ENCODE results near the gene UNC13A.
A peak's percentile ranks its signal among the peaks of the same experiment; 100 is the strongest.

The UNC13A gene

DNA sequence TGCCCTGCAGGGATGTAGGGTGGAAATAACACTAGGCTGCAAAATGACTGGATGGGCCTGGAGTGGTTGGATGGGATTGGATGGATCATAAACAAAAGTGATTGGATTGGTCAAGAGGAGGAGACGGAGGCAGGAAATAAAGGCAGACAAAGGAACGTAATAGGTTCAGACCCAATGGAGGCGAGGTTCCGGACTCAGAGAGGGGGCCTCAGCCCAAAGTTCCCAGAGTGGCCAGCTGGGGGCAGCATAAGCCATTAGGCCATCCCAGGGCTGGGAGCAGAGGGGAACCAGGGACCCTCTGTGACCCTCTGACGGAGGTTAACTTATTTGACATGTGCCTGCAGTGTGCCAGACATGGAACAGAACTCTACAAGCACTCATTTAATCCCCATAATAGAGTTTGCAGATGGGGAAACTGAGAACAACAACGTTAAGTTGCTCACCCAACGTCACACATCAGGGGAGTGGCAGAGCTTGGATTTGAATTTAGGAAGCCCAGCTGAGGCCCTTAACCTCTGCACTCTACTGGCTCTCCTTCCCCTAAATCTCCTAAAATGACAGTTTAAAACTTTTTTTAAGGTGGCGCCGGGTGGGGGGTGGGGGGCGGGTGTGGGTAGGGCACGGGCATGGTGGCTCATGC, 15.8 kb upstream of the UNC13A start:
- no peak for DNase-seq

DNA sequence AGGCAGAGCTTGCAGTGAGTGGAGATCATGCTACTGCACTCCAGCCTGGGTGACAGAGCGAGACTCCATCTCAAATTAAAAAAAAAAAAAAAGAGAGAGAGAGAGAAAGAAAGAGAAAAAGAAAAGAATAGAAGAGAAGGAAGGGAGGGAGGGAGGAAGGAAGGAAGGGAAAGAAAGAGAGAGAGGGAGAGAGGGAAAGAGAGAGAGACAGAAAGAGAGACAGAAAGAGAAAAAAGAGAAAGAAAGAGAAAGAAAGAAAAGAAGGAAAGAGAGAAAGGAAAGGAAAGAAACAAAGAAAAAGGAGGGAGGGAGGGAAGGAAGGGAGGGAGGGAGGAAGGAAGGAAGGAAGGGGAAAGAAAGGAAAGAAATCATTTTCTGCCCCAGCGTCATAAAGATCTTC, 7.0 kb upstream of the UNC13A start:
- DNase-seq: no peak

DNA sequence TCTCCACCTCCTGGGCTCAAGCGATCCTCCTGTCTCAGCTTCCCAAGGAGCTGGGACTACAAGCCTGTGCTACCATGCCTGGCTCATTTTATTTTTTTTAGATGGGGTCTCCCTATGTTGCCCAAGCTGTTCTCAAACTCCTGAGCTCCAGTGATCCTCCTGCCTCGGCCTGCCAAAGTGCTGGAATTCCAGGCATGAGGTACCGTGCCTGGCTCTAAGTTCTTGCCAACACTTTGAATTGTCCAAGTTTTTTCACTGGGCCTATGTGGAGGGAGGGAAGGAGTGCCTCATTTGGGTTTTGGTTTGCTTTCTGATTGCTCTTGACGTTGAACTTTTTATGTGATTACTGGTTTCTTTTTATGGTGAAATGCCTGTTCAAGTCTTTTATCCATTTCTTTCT, 4.4 kb upstream of the UNC13A start:
- no peak for DNase-seq

DNA sequence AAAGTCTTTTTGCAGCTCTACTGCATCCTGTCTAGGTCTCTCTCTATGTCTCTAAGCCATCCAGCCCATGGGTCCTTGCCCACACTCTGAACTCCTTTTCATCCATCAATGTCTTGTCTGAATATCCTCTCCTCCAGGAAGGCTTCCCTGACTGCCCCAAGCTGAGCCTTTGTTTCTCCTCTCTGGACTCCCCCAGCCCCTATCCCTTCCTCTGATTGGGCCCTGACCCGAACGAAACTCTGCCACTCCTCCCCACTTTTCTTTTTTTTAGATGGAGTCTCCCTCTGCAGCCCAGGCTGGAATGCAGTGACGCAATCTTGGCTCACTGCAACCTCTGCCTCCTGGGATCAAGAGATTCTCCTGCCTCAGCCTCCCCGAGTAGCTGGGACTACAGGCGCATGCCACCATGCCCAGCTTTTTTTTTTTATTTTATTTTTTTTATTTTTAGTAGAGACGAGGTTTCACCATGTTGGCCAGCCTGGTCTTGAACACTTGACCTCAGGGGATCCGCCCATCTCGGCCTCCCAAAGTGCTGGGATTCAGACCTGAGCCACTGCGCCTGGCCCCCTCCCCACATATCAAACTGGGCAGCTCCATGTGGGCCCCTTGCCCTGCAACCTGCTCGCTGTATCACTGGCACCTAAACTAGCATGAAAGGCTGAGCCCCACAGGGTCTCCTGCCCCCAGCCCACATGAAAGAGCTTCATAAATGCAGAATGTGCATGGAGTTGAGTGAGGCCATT, 870 bp upstream of the UNC13A start:
- DNase-seq: no peak

DNA sequence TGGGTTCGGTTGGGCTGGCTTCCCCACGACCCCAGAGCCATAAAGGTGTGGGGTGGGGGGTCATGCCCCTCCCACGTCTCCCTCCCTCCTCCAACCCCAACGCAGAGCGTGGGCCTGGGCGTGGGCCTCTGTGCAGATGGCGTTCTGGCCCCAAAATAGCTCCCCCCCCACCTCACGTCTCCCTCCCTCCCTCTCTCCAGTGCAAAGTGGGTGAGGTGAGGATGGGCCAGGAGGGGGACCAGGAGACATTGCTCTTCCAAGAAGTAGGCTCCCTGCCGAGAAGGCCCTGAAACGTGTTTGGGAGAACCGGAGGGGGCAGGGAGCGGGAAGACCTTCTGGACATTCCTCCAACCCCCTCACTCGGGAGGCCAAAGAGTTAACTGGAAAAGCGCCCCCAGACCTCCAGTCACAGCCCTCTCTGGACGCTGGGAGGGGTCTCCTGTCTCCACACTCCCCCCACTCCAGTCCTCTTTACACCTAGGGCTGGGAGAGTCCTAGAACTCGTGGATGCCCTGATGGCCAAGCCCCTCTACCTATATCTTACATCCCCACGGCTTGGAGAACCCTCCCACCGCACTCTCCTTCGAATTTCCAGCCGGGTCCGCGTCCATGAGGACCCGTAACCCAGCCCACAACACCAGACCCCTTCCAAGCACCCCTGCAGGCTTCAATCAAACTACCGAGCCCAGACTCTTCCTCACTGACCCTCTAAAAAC, 855 bp downstream of the UNC13A start:
- DNase-seq: no peak

DNA sequence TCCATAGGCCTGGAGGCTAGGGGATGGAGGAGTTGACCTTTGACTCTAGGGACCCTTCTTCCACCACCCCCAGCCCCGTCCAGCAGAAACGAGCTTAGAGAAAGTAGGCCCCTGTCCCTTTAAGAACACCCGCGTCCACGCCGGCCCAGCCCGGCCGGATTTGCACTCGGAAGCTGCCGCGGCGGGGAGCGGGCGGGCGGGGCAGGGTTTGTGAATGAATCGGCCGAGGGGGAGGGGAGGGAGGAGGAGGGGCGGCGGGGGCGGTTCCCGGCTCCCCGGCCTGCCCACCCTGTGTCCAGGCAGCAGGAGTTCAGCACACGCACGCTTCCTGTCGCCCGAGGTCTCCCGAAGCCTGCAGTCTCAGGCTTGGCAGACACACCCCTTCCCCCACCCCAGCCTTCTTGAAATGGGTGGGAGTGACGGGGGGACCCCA, 1.5 kb downstream of the UNC13A start:
- peak; percentile 18 for DNase-seq

DNA sequence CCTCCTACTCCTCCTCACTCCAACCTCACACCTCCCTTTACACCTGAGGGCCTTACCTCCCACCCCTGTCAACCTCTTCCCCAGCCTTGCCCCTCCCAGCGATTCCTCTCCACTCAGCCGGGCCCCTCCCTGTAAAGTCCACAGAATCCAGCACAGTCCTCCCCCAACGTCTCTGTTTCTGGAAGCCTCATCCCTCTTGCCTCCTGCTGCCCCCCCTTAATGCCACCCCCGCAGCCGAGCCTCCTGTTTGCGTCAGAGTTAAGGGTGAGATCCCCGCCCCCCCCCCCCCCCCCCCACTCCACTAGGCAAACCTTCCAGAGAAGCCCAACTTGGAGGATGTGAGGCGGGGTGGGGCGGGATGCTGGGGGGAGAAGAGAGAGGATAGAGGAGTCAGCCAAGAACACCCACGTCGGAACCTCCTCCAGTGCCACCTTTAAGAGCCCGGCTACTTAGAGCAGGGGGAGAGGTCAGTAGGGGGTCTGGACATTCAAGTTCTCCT, 2.1 kb downstream of the UNC13A start:
- DNase-seq: no peak

DNA sequence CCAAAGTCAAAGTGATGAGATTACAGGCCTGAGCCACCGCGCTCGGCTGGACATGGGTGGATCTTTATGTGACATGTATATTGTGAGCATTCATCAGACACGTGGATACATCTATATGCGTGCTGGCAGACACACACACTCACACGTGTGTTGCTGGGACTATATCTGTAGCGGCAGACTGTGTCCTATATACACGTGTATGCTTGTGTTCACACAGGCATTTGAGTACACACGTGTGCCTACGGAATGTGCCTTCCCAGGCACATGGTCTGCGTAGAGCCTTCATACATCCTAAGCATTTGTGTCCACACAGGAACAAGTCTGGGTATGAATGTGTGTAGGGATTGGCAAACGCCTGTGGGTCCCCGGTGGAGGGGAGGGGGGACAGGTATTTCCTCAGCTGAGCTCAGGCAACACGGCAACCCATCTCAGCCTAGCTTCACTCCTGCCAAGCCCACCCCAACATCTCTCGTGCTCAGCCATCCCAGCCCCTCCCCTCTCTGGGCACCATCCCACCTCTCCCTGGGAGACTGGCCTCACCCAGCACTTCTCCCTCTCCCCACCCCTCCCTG, 2.6 kb downstream of the UNC13A start:
- no peak for DNase-seq

DNA sequence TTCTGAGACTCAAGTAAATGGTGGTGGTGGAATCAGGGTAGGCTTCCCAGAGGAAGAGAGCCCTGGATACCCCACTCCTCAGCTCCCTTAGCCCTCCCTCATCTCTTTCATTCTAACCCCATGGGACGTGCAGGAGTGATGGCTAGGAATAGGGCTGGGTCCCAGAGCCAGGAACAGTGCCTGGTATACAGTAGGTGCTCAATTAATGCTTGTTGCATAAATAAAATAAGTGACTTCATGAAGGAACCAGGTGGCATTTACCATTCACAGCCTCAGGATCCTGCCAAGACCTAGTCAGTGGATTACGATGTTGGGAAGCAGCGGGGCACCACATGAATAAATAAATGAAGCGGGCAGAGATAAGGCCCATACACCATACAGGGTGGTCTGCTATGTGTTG, 3.9 kb downstream of the UNC13A start:
- no peak for DNase-seq

DNA sequence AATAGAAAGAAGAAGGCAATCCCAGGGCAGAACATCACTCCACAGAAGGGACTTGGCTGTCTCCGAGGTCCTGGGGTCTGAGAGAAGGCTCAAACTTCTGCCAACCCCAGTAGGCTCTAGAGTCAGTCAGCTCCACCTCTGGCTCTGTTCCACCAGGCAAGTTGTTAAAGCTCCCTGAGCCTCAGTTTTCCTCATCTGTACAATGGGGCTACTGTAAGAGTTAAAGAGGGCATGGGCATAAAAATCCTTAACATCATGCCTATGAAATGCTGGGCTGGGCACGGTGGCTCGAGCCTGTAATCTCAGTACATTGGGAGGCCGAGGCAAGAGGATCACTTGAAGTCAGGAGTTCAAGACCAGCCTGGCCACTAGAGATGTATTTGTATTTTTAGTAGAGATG, 5.1 kb downstream of the UNC13A start:
- no peak for DNase-seq

DNA sequence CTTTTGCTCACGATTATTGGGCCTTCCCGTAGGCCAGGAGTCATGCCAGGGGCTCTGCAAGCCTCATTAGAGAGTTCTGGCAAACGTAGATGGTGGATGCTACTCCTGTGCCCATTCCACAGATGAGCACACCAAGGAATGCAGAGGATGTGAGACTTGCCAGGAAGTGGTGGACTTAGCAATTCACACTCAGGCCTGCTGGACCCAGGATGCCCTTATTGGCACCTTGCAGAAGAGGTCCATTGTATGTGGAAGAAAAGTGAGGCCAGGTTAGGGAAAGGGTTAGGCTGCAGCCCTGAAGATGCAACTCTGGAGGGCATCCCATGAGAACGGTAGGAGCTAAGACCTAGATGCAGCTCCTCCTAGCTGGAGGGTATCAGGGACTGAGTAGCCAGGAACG, 5.9 kb downstream of the UNC13A start:
- DNase-seq: no peak

DNA sequence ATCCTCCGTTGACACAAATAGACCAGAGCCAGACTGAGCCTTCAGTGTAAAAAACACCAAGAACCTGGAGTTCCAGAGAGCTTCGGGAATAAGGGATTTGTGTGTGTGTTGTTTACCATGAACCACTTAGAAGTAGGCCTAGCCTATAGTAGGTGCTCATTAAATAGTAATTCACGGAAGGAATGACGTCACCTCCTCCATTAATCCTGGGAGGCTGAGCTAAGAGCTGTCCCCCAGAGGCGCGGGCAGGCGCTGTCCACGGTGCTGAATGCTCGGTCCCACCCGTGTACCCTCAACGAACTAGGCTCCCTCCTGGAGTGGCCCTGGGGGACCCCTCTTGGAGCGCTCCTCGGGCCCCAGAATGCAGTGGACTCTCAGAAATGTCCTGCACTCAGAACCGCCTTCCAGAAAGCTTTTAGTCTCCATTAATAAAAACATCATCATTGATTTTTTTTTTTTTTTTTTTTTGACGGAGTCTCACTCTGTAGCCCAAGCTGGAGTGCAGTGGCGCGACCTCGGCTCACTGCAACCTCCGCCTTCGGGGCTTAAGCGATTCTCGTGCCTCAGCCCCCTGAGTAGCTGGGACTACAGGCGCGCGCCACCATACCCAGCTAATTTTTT, 6.5 kb downstream of the UNC13A start:
- no peak for DNase-seq

DNA sequence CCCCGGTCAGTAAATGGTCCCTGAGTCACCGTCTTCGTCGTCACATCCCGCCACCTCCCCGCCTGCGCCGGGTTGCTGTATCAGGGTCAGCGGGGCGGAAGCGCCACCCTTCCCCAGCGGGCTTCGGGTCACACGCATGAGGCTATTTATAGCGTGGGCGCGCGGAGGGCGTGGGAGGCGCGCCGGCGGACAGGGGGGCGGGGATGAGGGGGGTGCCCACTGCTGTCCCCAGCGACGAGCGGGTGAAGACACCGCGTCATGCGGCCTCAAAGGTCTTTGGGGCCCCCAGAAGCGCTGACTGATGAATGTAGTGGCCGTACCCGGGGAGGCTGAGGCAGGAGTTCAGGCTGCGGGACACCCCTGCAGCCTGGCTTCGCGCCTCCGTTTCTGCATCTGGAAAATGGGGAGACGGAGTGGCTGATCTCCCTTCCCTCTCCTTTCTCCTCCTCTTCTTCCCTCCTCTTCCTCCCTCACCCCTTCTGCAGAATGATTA, 7.9 kb downstream of the UNC13A start:
- no peak for DNase-seq

DNA sequence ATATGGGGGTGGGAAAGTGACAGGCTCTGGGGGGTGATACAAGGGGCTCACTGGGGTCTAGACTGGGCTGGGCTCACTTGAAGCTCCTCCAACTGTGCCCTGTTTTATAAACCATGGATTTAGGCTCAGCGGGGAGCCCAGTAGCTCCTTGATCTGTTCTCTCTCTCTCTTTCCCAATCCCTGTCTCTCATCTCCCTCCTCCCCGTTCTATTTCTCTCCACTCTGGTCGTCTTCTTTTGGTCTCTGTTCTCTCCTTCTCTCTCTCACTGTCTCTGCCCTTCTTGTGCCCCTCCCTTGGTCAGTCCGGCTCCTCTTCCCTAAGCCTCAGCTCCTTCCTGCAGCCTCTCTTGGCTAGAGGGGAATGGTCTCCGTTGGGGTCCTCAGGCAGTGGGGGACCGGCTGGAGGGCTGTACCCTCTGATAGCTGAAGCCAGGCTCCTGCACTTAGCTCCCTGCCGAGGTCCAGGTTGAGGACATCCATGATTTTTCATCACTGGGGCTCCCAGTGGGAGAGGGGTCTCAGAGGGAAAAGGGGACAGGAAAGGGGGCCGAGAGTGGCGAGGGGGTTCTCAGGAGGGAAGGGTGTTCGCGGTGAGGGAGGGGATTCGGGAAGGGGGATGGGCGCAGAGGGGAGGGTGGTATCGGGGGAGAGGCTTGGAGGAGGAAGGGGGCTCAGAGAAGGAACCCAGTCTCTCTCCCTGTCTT, 8.5 kb downstream of the UNC13A start:
- no peak for DNase-seq

DNA sequence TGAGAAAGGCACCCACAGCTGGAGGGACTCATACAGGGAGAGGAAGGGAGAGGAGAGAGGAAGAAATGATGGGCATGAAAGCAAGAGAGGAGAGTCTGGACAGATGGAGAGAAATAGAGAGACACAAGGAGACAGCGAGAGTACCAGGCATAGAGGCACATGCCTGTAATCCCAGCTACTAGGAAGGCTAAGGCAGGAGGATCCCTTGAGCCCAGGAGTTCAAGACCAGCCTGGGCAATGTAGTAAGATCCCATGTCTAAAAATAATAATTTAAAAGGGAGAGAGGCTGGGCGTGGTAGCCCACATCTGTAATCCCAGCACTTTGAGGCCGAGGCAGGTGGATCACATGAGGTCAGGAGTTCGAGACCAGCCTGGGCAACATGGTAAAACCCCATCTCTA, 9.3 kb downstream of the UNC13A start:
- no peak for DNase-seq

DNA sequence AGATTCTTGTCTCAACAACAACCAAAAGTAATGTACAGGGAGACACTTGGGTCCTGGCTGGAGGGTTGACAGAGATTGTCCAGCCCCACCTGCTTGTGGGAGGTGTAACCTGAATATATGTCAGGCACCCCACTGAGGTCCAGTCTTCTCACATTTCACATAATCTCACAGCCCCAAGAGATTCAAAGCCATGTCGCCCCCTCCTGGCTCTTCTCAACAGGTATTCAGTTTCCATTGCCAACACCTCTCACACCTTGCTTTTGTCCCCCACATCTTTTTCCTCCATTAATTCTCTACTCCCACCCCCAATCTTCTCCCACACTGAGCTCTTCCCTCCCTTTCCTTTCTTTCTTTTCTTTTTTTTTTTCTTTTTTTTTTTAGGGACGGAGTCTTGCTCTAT, 11.2 kb downstream of the UNC13A start:
- no peak for DNase-seq

DNA sequence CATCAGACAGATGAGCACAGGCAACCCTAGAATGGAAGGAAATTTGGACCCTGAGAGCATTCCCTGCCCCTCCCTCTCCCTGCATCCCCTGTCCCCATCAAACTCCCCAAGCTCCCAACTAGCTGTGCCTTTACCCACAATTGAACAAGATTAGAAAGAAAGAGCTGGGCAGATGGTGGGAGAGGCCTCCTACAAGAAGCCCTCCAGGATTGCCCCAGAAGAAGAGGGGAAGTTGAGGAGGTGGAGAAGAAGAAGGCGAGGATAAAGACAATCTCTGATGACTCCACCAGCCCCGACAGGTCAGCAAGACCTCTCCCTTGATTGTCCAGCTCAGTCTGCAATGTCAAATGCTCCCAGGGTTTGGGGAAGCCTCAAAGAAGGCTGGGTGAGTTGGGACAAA, 11.9 kb downstream of the UNC13A start:
- no peak for DNase-seq

DNA sequence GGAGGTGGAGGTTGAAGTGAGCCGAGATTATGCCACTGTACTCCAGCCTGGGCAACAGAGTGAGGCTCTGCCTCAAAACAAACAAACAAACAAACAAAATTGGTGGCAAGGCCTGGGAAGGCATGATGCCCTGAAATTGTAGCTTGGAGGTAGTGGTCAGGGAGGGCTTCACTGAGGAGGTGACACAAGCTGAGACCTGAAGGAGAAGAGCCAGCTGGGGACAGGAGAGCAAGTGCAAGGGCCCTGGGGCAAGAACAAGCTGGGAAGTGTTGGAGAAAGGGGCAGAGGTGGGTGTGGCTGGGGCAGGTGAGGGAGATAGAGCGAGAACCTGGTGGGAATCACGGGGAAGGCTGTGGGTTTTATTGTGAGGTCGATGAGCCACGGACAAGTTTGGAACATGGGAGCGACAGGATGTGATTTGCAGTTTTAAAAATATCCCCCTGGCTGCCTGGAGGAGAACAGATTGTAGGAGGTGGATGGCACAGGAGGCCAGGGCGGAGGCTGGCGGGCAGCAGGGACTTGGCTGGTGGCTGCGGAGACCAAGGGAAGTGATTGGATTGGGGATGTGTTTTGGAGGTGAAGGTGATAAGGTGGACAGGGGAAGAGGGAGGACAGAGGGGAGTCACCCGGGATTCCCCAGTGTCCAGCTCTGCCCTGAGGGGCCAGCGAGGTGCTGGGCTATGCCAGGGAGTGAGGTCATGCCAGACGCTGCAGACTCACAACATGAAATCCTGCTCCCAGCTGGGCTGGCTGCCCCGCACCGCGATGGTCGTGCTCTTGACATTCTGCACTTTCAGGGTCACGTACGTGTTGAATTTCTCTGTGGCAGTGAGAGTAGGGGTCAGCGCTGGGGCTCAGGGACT, 14.0 kb downstream of the UNC13A start:
- no peak for DNase-seq

DNA sequence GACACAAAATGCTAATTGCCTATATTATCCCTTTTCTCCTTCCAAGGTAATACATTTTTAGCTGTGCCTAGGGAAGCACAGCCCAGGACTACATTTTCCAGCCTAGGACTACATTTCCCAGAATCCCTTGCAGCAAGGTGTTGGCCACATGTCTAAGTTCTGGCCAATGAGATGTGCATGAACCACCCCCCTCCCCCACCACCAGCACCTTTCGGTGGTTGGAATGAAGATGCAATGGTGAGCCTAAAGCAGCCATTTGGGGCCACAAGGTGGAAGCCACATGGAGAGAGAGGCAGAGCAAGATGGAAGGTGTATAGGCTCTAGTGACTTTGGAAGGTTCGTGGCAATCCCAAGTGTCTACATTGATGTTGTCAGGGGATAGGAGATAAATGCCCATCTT, 16.2 kb downstream of the UNC13A start:
- no peak for DNase-seq

DNA sequence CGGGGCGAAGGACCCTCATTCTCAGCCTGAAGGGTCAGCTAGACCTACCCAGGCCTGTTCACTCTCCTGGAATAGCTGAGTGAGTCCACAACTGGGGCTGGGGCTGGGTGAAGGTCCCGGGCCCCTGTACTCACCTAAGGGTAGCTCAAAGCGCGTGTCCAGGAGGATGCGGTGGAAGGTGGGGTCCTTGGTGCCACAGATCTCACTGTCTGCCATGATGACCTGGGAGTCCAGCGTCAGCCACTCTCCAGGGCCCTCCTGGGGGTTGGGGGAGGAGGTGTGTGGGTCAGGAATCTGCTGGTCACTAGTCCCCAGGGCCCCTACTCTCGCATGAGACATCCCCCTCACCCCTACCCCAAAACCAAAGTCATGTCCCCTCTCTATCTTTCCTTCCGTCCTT, 18.7 kb downstream of the UNC13A start:
- DNase-seq: no peak

DNA sequence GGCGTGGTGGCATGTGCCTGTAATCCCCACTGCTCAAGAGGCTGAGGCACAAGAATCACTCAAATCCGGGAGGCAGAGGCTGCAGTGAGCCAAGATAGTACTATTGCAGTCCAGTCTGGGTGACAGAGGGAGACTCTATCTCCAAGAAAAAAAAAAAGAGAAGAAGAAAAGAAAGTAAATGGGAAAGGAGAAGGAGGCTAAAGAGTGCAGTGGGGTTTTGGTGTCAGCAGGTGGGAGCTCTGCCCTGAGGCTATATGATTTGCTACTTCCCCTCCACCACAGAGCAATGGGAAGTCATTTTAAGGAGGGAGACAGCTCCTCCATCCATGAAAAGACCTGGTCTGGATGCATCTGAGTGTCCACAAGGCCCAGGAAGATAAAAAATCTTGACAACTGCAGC, 23.1 kb downstream of the UNC13A start:
- no peak for DNase-seq
